OCI-LY7 (cell line): Measurements from ENCODE around the gene CLTRN. TPM values are rescaled to one million over a fixed set of nuclear protein-coding genes. Genes with fewer than 3 reads are reported as not detected.
"Not testable (repeated sequence)": the region's sequence is repeated elsewhere in the genome, so short reads cannot be mapped to it uniquely, and the experiment has no call there.

Experiments used
- BruUV-seq: library from RNA; stranded (reverse); fragments of 400-500 nt; replicated peaks from 2 replicates; lab custom pipeline; 2021; lab: Mats Ljungman, UMichigan
- CTCF ChIA-PET: fragments of 300-600 bp; sonication (Branson Sonifier 250); formaldehyde crosslinking; loops from one replicate; lab custom pipeline; 2022; ENCODE audit warnings: antibody characterized with exemption; ENCODE audit not compliant: unreplicated experiment; lab: Charles Lee
- POLR2A ChIA-PET: fragments of 300-600 bp; sonication (Branson Sonifier 250); formaldehyde crosslinking; loops from one replicate; lab custom pipeline; 2022; ENCODE audit warnings: antibody characterized with exemption; lab: Charles Lee
- DNase-seq: peaks from one replicate; pipeline ENCODE4 v3.0.0-alpha.2; 2015; ENCODE audit warnings: low spot score
- H2AFZ ChIP-seq: fragments of 200-600 bp; sonication (generic), shearing (Covaris generic); 2 replicates; pipeline ENCODE4 v1.6.1; 2014; ENCODE audit warnings: mild to moderate bottlenecking, antibody characterized with exemption, low read length, moderate library complexity
- H3K27ac ChIP-seq: fragments of 200-600 bp; sonication (generic); 2 replicates; pipeline ENCODE4 v1.5.1; 2014; ENCODE audit warnings: mixed run types, low read depth, mild to moderate bottlenecking, moderate library complexity, low read length, inconsistent platforms; ENCODE audit not compliant: poor library complexity, severe bottlenecking
- H3K36me3 ChIP-seq: fragments of 200-600 bp; sonication (generic); 2 replicates; pipeline ENCODE4 v1.6.1; 2014; ENCODE audit warnings: mild to moderate bottlenecking, antibody characterized with exemption, low read length, moderate library complexity, mixed read lengths; ENCODE audit not compliant: insufficient read depth
- H3K4me1 ChIP-seq: fragments of 200-600 bp; sonication (generic); 2 replicates; pipeline ENCODE4 v1.5.1; 2014; ENCODE audit warnings: mild to moderate bottlenecking, low read length; ENCODE audit not compliant: insufficient read depth, poor library complexity, severe bottlenecking
- H3K4me2 ChIP-seq: fragments of 200-600 bp; sonication (generic); 2 replicates; pipeline ENCODE4 v1.6.1; 2014; ENCODE audit warnings: mild to moderate bottlenecking, low read length
- H3K4me3 ChIP-seq: fragments of 200-600 bp; sonication (generic); 2 replicates; pipeline ENCODE4 v1.5.1; 2014; ENCODE audit warnings: mild to moderate bottlenecking, low read depth, low read length; ENCODE audit not compliant: poor library complexity, severe bottlenecking
- H3K79me2 ChIP-seq: fragments of 200-600 bp; sonication (generic); 2 replicates; pipeline ENCODE4 v1.6.1; 2016; ENCODE audit warnings: low read depth, mild to moderate bottlenecking, low read length, moderate library complexity, mixed read lengths; ENCODE audit not compliant: insufficient read depth
- H3K9me2 ChIP-seq: fragments of 200-600 bp; sonication (generic); 2 replicates; pipeline ENCODE4 v1.6.1; 2016; ENCODE audit warnings: mild to moderate bottlenecking, low read length, mixed read lengths; ENCODE audit not compliant: insufficient read depth
- H3K9me3 ChIP-seq: fragments of 200-600 bp; sonication (generic); 2 replicates; pipeline ENCODE4 v1.6.1; 2014; ENCODE audit warnings: mild to moderate bottlenecking, mixed run types, low read length, mixed read lengths
- H4K20me1 ChIP-seq: fragments of 200-600 bp; sonication (generic); 2 replicates; pipeline ENCODE4 v1.6.1; 2014; ENCODE audit warnings: mild to moderate bottlenecking, antibody characterized with exemption, low read length, moderate library complexity, mixed read lengths; ENCODE audit not compliant: insufficient read depth
- EZH2phosphoT487 ChIP-seq: fragments of 200-600 bp; sonication (generic); IDR thresholded peaks from 2 replicates; pipeline ENCODE4 v1.6.1; 2018; ENCODE audit warnings: low read depth, borderline replicate concordance, mild to moderate bottlenecking, mixed run types, antibody characterized with exemption, low read length, moderate library complexity, mixed read lengths
- intact Hi-C: fragments of 100-400 bp; cut with micrococcal nuclease; formaldehyde crosslinking; loops from one replicate; pipeline ENCODE4 v1.10.0; 2022; ENCODE audit not compliant: unreplicated experiment
- total RNA-seq, 2 experiments: library from RNA; depleted of rRNA in 1 of 2; stranded (reverse); fragments of >200 nt in 1 of 2; shearing (Covaris generic) in 1 of 2; gene quantifications; 2 replicates each; pipeline ENCODE4 v1.2.3, GENCODE V29; 2014 to 2022
- TF ChIP-seq, protein P1 (sequence below): fragments of 200-600 bp; sonication (generic); conservative IDR thresholded peaks from 2 replicates; pipeline ENCODE4 v1.5.1; 2014; ENCODE audit warnings: mild to moderate bottlenecking, antibody characterized with exemption, low read length, moderate library complexity, mixed read lengths

CLTRN gene
- total RNA-seq, 2 experiments from 2014 or later, result not detected

DNA sequence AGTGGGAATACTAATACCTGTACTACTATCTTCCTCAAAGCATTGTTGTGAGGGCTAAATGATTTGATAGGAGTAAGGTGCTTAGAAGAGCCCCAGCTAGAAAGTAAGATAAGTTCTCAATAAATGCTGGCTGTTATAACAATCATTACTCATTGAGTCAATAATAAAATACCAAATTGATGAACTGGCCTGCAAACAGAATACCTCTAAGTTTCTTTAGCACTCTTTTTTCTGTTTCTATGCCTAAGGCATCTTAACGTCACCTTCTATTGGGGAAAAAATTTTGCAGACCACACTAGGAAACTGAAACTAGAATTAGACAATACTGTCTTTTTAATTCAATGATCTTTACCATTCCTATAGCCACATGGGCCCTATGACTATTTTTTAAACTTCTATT, 1.2 kb downstream of the CLTRN start:
- CTCF ChIA-PET, result no interaction called here
- TF ChIP-seq, protein P1, sequence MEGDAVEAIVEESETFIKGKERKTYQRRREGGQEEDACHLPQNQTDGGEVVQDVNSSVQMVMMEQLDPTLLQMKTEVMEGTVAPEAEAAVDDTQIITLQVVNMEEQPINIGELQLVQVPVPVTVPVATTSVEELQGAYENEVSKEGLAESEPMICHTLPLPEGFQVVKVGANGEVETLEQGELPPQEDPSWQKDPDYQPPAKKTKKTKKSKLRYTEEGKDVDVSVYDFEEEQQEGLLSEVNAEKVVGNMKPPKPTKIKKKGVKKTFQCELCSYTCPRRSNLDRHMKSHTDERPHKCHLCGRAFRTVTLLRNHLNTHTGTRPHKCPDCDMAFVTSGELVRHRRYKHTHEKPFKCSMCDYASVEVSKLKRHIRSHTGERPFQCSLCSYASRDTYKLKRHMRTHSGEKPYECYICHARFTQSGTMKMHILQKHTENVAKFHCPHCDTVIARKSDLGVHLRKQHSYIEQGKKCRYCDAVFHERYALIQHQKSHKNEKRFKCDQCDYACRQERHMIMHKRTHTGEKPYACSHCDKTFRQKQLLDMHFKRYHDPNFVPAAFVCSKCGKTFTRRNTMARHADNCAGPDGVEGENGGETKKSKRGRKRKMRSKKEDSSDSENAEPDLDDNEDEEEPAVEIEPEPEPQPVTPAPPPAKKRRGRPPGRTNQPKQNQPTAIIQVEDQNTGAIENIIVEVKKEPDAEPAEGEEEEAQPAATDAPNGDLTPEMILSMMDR, result no peak
- H3K36me3 ChIP-seq, result no peaks in the 10 kb centered on the region
- H3K27ac ChIP-seq, result no peak overlapping the region
- no peaks in the 10 kb centered on the region for H3K79me2 ChIP-seq
- H3K4me2 ChIP-seq, result no peak overlapping the region
- DNase-seq, result no peak
- no peak overlapping the region for H3K4me3 ChIP-seq
- no TSS peak for BruUV-seq
- H3K4me1 ChIP-seq, result no peaks in the 10 kb centered on the region
- POLR2A ChIA-PET, result no interaction called here
- no peak overlapping the region for H2AFZ ChIP-seq
- H3K9me3 ChIP-seq, result no peaks in the 10 kb centered on the region
- no peaks in the 10 kb centered on the region for H3K9me2 ChIP-seq
- no peaks in the 10 kb centered on the region for H4K20me1 ChIP-seq
- intact Hi-C loops, result no loop called here

DNA sequence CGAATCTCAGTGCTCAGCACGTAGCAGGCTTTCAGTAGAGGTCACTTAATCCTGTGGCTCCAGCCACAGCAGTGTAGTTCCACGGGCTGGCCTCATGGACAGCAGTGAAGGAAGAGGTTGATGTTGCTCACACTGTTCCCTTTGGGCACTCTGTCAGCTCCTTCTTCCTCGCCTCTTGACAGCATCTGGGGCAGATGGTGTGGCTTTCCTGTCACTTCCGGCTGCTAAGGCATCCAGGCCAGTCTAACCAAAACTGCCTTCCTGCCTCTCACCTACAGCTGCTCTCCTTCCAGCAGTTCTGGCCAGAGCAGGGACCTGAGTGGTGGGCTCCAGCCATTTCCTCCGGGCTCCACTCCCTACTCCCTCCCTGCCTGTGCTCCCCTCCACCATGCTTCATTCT, 9.8 kb downstream of the CLTRN start:
- POLR2A ChIA-PET, H3K4me1 ChIP-seq, DNase-seq, H3K27ac ChIP-seq, H3K36me3 ChIP-seq, BruUV-seq, H2AFZ ChIP-seq, H3K9me3 ChIP-seq, H3K4me2 ChIP-seq, H3K4me3 ChIP-seq, intact Hi-C loops, H3K9me2 ChIP-seq, CTCF ChIA-PET, H3K79me2 ChIP-seq, H4K20me1 ChIP-seq: not testable (repeated sequence)

DNA sequence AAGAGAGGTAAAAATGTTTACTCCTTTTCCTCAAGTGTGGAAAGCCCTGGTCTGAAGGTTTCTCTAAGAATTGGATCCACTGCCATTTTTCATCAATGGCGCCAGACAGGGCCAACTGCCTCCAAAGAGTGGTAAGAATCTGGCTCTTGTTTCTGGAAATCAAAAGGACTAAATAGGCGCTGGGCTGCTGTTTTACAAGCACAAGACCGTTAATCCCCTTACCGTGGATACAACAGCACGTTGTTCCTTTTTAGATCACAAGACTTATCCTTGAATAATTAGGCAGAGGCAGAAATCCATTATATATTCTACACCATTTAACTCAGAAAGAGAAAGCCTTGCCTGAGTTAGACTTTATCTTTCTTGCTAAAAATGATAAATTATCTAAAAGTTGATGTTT, 10.6 kb downstream of the CLTRN start:
- no peak for DNase-seq
- CTCF ChIA-PET, result no interaction called here

GRCh38 chrX:15647510-15647909, 17.1 kb downstream of the CLTRN start:
- H3K36me3 ChIP-seq, CTCF ChIA-PET, H3K27ac ChIP-seq, H4K20me1 ChIP-seq, H3K79me2 ChIP-seq, H3K4me2 ChIP-seq, H3K9me2 ChIP-seq, H2AFZ ChIP-seq, POLR2A ChIA-PET, H3K4me1 ChIP-seq, DNase-seq, intact Hi-C loops, BruUV-seq, H3K4me3 ChIP-seq, H3K9me3 ChIP-seq: not testable (repeated sequence)

More for the DNA sequence above, 10.6 kb downstream of the CLTRN start:
- Histone ChIP-seq H3K9me2 (no peaks in the 10 kb centered on the region), H4K20me1 (no peaks in the 10 kb centered on the region), H3K9me3 (no peaks in the 10 kb centered on the region), H3K27ac (no peak overlapping the region), H3K4me1 (no peaks in the 10 kb centered on the region), H3K36me3 (no peaks in the 10 kb centered on the region), H3K4me3 (no peak overlapping the region), H3K4me2 (no peak overlapping the region), H2AFZ (no peak overlapping the region), H3K79me2 (no peaks in the 10 kb centered on the region)
- POLR2A ChIA-PET, result no interaction called here
- BruUV-seq, result no TSS peak
- TF ChIP-seq, protein P1, result no peak
- TF ChIP-seq EZH2phosphoT487, result no peak
- intact Hi-C loops, result no loop called here
